CD4-positive, alpha-beta T cell treated with Interleukin-1 beta for 1 hour (primary cell): ENCODE data around the gene DROSHA.
"Not testable (repeated sequence)": the region's sequence is repeated elsewhere in the genome, so short reads cannot be mapped to it uniquely, and the experiment has no call there.

Experiments
- DNase-seq, 2 donors: peaks; one replicate each; pipeline ENCODE4 v3.0.0-alpha.2; 2020 to 2022

The DROSHA gene

GRCh38 chr5:31378136-31378535 lies 153.8 kb downstream of the DROSHA start:
- no peak for DNase-seq

- DNase-seq, result no peak
Measured at GRCh38 chr5:31377274-31377946, 154.5 kb downstream of the DROSHA start.

GRCh38 chr5:31375999-31376720 lies 155.7 kb downstream of the DROSHA start:
- no peak for DNase-seq

GRCh38 chr5:31372124-31372523 lies 159.8 kb downstream of the DROSHA start:
- DNase-seq, result no peak

GRCh38 chr5:31366941-31367340 lies 165.0 kb downstream of the DROSHA start:
- no peak for DNase-seq

- no peak for DNase-seq
Measured at GRCh38 chr5:31365776-31366175, 166.1 kb downstream of the DROSHA start.

- DNase-seq, result no peak
Measured at GRCh38 chr5:31364881-31365636, 166.8 kb downstream of the DROSHA start.

- DNase-seq, result no peak
Measured at GRCh38 chr5:31362931-31363568, 168.8 kb downstream of the DROSHA start.

GRCh38 chr5:31362529-31362900 lies 169.4 kb downstream of the DROSHA start:
- no peak for DNase-seq

GRCh38 chr5:31361704-31362528 lies 170.0 kb downstream of the DROSHA start:
- not testable (repeated sequence) for DNase-seq

GRCh38 chr5:31361234-31361633 lies 170.7 kb downstream of the DROSHA start:
- no peak for DNase-seq

- DNase-seq, result no peak
Measured at GRCh38 chr5:31359839-31360238, 172.1 kb downstream of the DROSHA start.

- no peak for DNase-seq
Measured at GRCh38 chr5:31357038-31357437, 174.9 kb downstream of the DROSHA start.

GRCh38 chr5:31355337-31355736 lies 176.6 kb downstream of the DROSHA start:
- DNase-seq, result no peak
